ENCODE results near the gene PASK. TPM values are rescaled to one million over a fixed set of nuclear protein-coding genes. Genes with fewer than 3 reads are reported as not detected.

PASK gene
- total RNA-seq, 1 experiment from 2014 or later, result 9.0 TPM

GRCh38 chr2:241138471-241138870, 10.8 kb downstream of the PASK start:
- no TSS peak for BruUV-seq (replicated peaks)
- no peaks in the 10 kb centered on the region for H3K4me1 Mint-ChIP-seq (ENCODE audit: insufficient read depth, unreplicated experiment)
- TF ChIP-seq CTCF (IDR thresholded peaks at IDR 0.05; ENCODE audit: unreplicated experiment), result no peak

GRCh38 chr2:241137276-241138190, 11.7 kb downstream of the PASK start:
- no peaks in the 10 kb centered on the region for H3K9me3 Mint-ChIP-seq (ENCODE audit: unreplicated experiment)
- TF ChIP-seq CTCF (IDR thresholded peaks at IDR 0.05; ENCODE audit: unreplicated experiment), result no peak
- peaks cover 16% of the 10 kb centered on the region for H3K36me3 Mint-ChIP-seq (ENCODE audit: insufficient read depth, unreplicated experiment)
- ChIA-PET CTCF (interaction anchor here (0.5 to 0.6 kb wide), 3 partner anchors 74 to 520 kb away, joined by 3 to 4 read pairs (median 3); no protein-coding TSS in a partner anchor), POLR2A (interaction anchor here (0.5 to 0.9 kb wide), 2 partner anchors 12 kb away, joined by 3 read pairs; partner anchors contain the start of genes PASK and PPP1R7)
- H3K27me3 Mint-ChIP-seq (ENCODE audit: insufficient read depth, unreplicated experiment), result no peaks in the 10 kb centered on the region
- no peak overlapping the region for H3K27ac Mint-ChIP-seq (ENCODE audit: low read depth, unreplicated experiment)
- no TSS peak for BruUV-seq (replicated peaks)
- intact Hi-C loops (cut with micrococcal nuclease), result no loop called here
- DNase-seq (ENCODE audit: unreplicated experiment), result no peak
- H3K4me3 Mint-ChIP-seq (ENCODE audit: unreplicated experiment), result no peak overlapping the region
- H3K4me1 Mint-ChIP-seq (ENCODE audit: insufficient read depth, unreplicated experiment), result no peaks in the 10 kb centered on the region

More at GRCh38 chr2:241138471-241138870, 10.8 kb downstream of the PASK start:
- CTCF ChIA-PET, result interaction anchor here (0.5 to 0.6 kb wide), 2 partner anchors 73 to 519 kb away, joined by 3 read pairs; no protein-coding TSS in a partner anchor
- no peak for DNase-seq (ENCODE audit: unreplicated experiment)
- Mint-ChIP-seq H3K4me3 (ENCODE audit: unreplicated experiment) (no peak overlapping the region), H3K27me3 (ENCODE audit: insufficient read depth, unreplicated experiment) (no peaks in the 10 kb centered on the region), H3K9me3 (ENCODE audit: unreplicated experiment) (no peaks in the 10 kb centered on the region), H3K36me3 (ENCODE audit: insufficient read depth, unreplicated experiment) (peaks cover 12% of the 10 kb centered on the region), H3K27ac (ENCODE audit: low read depth, unreplicated experiment) (no peak overlapping the region)
- POLR2A ChIA-PET, result interaction anchor here (0.5 kb wide), 1 partner anchor 11 kb away, joined by 3 read pairs; the partner anchor contains the start of gene PASK
- intact Hi-C loops (cut with micrococcal nuclease), result no loop called here

GRCh38 chr2:241136661-241137260, 12.5 kb downstream of the PASK start:
- peaks cover 16% of the 10 kb centered on the region for H3K36me3 Mint-ChIP-seq (ENCODE audit: insufficient read depth, unreplicated experiment)
- H3K27ac Mint-ChIP-seq (ENCODE audit: low read depth, unreplicated experiment), result no peak overlapping the region
- no peaks in the 10 kb centered on the region for H3K27me3 Mint-ChIP-seq (ENCODE audit: insufficient read depth, unreplicated experiment)
- H3K9me3 Mint-ChIP-seq (ENCODE audit: unreplicated experiment), result no peaks in the 10 kb centered on the region
- BruUV-seq (replicated peaks), result no TSS peak
- ChIA-PET CTCF (no interaction called here), POLR2A (interaction anchor here (0.9 to 1.2 kb wide), 2 partner anchors 13 to 35 kb away, joined by 3 read pairs; partner anchors contain the start of genes MTERF4, PASK and PPP1R7)
- DNase-seq (ENCODE audit: unreplicated experiment), result no peak
- intact Hi-C loops (cut with micrococcal nuclease), result no loop called here
- H3K4me3 Mint-ChIP-seq (ENCODE audit: unreplicated experiment), result no peak overlapping the region
- no peaks in the 10 kb centered on the region for H3K4me1 Mint-ChIP-seq (ENCODE audit: insufficient read depth, unreplicated experiment)
- TF ChIP-seq CTCF (IDR thresholded peaks at IDR 0.05; ENCODE audit: unreplicated experiment), result no peak

GRCh38 chr2:241136191-241136590, 13.1 kb downstream of the PASK start:
- no peak overlapping the region for H3K27ac Mint-ChIP-seq (ENCODE audit: low read depth, unreplicated experiment)
- CTCF ChIA-PET, result interaction anchor here (0.8 kb wide), 1 partner anchor 622 kb away, joined by 3 read pairs; no protein-coding TSS in a partner anchor

More at GRCh38 chr2:241136191-241136590, 13.1 kb downstream of the PASK start:
- BruUV-seq (replicated peaks), result no TSS peak
- Mint-ChIP-seq H3K9me3 (ENCODE audit: unreplicated experiment) (no peaks in the 10 kb centered on the region), H3K27me3 (ENCODE audit: insufficient read depth, unreplicated experiment) (no peaks in the 10 kb centered on the region), H3K36me3 (ENCODE audit: insufficient read depth, unreplicated experiment) (peaks cover 16% of the 10 kb centered on the region), H3K4me1 (ENCODE audit: insufficient read depth, unreplicated experiment) (no peaks in the 10 kb centered on the region), H3K4me3 (ENCODE audit: unreplicated experiment) (no peak overlapping the region)
- intact Hi-C loops (cut with micrococcal nuclease), result no loop called here
- DNase-seq (ENCODE audit: unreplicated experiment), result no peak
- TF ChIP-seq CTCF (IDR thresholded peaks at IDR 0.05; ENCODE audit: unreplicated experiment), result no peak
- POLR2A ChIA-PET, result interaction anchor here (0.9 to 1.2 kb wide), 2 partner anchors 14 to 35 kb away, joined by 3 read pairs; partner anchors contain the start of genes MTERF4, PASK and PPP1R7
